Measurements from ENCODE around the gene GMPPB.
A peak's percentile ranks its signal among the peaks of the same experiment; 100 is the strongest.
"Not testable (repeated sequence)": the region's sequence is repeated elsewhere in the genome, so short reads cannot be mapped to it uniquely, and the experiment has no call there.

GMPPB gene

DNA sequence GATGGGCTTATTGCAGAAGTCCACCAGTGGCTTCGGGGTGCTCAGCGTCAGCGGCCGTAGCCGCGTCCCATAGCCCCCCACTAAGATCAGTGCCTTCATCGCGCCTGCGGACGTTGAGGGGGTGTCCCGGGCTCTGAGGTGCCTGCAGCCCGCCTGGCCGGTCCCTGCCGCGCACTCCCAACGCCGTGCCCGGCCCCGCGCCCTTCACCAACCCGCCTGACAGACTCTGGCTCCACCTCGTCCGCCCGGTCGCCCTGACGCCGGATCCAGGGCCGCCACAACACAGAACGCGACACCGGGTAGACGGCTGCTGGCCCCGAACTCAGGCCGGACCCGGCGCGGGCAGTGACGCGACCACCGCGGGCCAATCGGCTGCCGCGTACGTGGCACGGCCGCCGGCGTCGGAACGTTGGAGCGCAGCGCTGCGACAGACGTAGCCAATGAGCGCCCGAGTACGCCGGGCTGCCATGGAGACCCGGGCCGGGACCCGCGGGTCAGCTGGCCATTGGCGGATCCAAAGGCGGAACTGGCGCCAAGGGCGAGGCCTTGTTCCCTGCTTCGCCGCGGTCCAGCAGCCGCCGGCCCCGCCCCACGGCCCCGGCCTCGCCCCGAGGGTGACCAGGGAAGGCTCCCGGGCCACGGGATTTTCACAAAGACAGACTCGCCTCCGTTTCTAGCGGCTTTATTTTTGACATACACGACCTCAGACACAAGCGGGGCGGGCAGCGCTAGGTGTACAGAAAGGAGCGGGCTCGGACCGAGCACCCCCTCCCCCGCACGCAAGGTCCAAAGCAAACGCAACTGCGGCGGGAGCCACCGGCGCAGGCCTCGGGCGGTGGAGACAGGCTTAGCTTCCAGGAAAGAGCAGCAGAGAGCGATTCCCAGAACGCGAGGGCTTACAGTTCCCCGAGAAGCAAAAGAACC lies at the start of gene GMPPB:
Gene GMPPB, minus strand, starts transcription at position 324 of the 924 bp plus-strand sequence. Its CDS starts 225 bp downstream, at position 99.
- peak; percentile 65 to 87 for DNase-seq (ENCODE audit: extremely low read depth in 1 of 2, low read depth in 1 of 2)

- DNase-seq (ENCODE audit: extremely low read depth in 1 of 2, low read depth in 1 of 2), result no peak
These were observed 49.0 kb upstream of the GMPPB start for GRCh38 chr3:49772703-49773102.

DNA sequence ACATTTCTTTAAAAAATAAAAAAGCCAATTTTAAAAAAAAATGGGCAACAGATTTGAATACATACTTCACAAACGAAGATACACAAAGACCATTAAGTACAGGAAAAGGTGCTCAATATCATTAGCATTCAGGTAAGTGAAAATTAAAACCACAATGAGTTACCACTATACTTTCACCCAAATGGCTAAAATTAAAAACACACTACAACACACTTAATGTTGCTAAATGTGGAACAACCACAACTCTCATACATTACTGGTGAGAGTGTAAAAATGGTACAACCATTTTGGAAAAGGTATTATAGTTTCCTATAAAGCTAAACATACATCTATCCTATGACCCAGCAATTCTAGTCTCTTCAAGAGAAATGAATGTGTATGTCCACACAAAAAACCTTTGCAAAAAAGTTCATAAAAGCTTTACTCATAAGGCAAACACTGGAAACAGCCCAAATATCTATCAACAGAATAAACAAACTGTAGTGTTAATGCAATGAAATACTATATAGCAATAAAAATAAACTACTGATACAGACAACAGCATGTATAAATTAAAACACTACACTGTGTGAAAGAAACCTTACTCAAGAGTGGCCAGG lies 47.7 kb upstream of the GMPPB start:
- no peak for DNase-seq (ENCODE audit: extremely low read depth in 1 of 2, low read depth in 1 of 2)

- DNase-seq (ENCODE audit: extremely low read depth in 1 of 2, low read depth in 1 of 2), result no peak
These were observed 46.2 kb upstream of the GMPPB start for GRCh38 chr3:49769926-49770325.

- DNase-seq (ENCODE audit: extremely low read depth in 1 of 2, low read depth in 1 of 2), result no peak
These were observed 45.6 kb upstream of the GMPPB start for GRCh38 chr3:49769286-49769915.

DNA sequence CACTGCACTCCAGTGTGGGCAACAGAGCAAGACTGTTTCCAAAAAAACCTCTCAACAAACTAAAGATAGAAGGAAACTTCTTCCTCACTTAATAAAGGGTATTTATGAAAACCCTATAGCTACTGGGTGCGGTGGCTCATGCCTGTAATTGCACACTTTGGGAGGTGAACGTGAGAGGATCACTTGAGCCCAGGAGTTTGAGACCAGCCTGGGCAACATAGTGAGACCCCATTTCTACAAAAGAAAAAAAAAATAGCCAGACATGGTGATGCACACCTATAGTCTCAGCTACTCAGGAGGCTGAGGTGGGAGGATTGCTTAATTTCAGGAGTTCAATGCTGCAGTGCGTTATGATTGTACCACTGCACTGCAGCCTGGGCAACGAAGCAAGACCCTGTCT lies 40.2 kb upstream of the GMPPB start:
- no peak for DNase-seq (ENCODE audit: extremely low read depth in 1 of 2, low read depth in 1 of 2)

GRCh38 chr3:49761661-49762060 lies 37.9 kb upstream of the GMPPB start:
- DNase-seq (ENCODE audit: extremely low read depth in 1 of 2, low read depth in 1 of 2), result no peak

DNA sequence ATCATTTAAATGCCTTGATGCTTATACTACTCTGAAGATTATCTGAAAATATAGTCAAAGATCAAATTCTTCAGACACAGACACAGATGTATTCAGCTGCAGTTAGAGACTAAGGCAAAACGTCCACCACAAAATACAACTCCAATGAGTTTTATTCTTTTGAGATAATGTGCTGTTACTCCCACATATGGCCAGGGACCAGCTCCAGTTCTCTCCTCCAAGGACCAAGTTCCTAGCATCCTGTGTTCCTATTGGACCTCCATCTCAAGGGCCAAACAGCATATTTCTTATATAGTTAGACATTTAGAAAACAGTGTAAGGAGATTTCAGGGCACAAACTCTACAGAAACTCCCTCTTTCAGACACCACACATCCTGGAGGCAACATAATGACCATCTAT lies 35.5 kb upstream of the GMPPB start:
- no peak for DNase-seq (ENCODE audit: extremely low read depth in 1 of 2, low read depth in 1 of 2)

DNA sequence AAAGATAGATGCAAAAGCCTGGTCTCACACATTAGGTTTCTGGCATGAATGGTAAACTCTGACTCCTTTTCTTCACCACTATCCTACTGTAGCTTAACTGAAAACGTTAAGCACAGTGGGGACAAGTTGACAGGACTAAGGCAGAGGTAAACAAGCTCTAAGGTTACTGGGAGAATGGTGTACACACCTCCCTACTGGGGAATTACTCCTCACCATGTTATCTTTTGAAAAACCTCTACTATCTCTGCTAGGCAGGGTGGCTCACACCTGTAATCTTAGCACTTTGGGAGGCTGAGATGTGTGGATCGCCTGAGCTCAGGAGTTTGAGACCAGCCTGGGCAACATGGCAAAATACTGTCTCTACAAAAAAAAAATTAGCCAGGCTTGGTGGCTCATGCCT lies 33.4 kb upstream of the GMPPB start:
- DNase-seq (ENCODE audit: extremely low read depth in 1 of 2, low read depth in 1 of 2), result no peak

- no peak for DNase-seq (ENCODE audit: extremely low read depth in 1 of 2, low read depth in 1 of 2)
These were observed 32.3 kb upstream of the GMPPB start for GRCh38 chr3:49756036-49756435.

- no peak for DNase-seq (ENCODE audit: extremely low read depth in 1 of 2, low read depth in 1 of 2)
These were observed 30.8 kb upstream of the GMPPB start for GRCh38 chr3:49754536-49754935.

DNA sequence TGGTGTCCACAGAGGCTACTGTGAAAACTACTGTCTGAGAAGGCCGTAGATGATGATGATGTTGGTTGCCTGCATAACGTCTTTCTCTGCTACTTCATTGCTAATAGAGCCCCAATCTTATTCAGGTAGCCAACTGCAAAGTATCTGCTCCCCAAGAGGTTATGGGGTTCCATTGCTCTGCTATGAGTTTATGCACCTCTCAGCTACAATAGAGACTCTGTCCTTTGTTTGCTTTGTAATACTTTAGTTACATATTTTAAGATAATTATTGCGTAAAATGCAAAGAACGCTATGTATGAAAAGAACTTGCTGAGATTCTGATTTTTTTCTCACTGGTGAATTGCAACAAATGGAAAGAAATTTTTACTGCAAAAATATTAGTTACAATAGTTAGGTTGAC lies 27.8 kb upstream of the GMPPB start:
- DNase-seq (ENCODE audit: extremely low read depth in 1 of 2, low read depth in 1 of 2), result no peak

DNA sequence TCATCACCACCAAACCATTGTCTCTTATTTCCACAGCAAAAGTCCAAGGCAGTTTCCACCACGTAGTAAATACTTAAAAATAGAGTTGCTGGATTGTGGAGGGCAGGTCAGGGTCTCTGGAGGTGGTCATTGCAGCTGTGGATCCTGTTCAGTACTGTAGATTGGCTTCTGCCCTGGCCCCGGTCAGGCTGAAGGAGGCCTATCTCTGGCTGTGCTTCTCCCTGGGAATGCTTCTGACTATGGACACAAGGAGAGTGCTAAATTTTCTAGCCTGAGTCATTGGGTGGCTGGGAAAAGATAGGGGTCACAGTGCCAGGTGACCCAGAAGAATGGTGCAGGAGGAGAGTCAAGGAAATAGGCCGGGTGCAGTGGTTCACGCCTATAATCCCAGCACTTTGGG lies 26.3 kb upstream of the GMPPB start:
- no peak for DNase-seq (ENCODE audit: extremely low read depth in 1 of 2, low read depth in 1 of 2)

GRCh38 chr3:49748874-49749273 lies 25.1 kb upstream of the GMPPB start:
- DNase-seq (ENCODE audit: extremely low read depth in 1 of 2, low read depth in 1 of 2), result not testable (repeated sequence)

GRCh38 chr3:49747792-49748480 lies 24.2 kb upstream of the GMPPB start:
- no peak for DNase-seq (ENCODE audit: extremely low read depth in 1 of 2, low read depth in 1 of 2)

GRCh38 chr3:49745986-49746385 lies 22.2 kb upstream of the GMPPB start:
- DNase-seq (ENCODE audit: extremely low read depth in 1 of 2, low read depth in 1 of 2), result no peak

DNA sequence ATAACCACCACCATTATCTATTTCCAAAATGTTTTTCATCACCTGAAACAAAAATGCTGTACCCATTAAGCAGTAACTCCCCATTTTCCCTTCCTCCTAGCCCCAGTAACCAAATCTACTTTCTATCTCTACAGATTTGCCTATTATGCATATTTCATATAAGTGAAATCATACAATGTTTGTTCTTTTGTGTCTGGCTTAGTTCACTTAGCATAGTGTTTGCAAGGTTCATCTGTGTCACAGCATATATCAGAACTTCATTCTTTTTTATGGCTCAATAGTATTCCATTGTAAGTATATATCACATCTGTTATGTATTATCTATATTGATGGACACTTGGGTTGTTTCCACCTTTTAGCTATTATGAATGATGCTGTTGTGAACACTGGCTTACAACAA lies 16.7 kb upstream of the GMPPB start:
- no peak for DNase-seq (ENCODE audit: extremely low read depth in 1 of 2, low read depth in 1 of 2)

DNA sequence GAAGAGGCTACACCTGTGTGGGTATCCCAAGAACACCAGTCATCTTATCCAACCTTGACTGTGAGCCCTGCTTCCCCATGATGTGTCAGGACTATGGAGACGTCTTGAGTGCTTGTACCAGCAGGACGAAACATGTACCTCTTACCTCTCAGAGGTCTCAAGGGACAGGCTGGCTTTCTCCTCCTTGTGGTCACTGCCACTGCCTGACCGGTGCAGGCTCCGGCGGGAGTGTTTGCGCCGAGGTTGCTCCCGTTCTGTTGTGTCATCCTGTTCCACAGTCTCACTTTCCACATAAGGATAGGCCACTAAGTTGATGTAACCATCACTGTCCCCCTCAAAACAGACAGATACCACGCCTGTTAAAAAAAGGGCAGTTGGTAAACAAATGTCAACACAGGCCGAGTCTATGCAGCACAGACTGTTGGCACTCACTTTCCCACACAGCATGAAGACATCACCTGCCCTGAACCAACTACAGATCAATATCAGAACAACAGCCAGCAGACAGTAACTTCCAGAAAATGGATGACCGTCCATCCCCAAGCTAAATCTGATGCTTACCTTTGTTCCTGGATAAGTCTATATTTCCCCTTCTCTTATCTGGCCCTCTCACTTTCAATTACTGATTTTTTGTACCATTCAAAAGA lies 14.4 kb upstream of the GMPPB start:
- no peak for DNase-seq (ENCODE audit: extremely low read depth in 1 of 2, low read depth in 1 of 2)

- DNase-seq (ENCODE audit: extremely low read depth in 1 of 2, low read depth in 1 of 2), result no peak
These were observed 11.0 kb upstream of the GMPPB start for GRCh38 chr3:49734752-49735151.

DNA sequence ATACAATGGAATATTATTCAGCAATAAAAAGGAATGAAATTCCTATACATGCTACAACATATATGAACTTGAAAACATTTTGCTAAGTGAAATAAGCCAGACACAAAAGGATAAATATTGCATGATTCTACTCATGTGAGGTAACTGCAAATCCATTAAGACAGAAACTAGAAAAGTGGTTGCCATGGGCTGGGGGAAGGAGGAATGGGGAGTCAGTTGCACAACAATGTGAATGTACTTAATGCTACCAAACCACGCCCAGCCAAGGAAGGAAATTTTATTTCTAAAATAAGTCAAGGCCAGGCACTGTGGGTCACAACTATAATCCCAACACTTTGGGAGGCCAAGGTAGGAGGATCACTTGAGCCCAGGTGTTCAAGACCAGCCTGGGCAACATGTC lies 9.8 kb upstream of the GMPPB start:
- DNase-seq (ENCODE audit: extremely low read depth in 1 of 2, low read depth in 1 of 2), result no peak

DNA sequence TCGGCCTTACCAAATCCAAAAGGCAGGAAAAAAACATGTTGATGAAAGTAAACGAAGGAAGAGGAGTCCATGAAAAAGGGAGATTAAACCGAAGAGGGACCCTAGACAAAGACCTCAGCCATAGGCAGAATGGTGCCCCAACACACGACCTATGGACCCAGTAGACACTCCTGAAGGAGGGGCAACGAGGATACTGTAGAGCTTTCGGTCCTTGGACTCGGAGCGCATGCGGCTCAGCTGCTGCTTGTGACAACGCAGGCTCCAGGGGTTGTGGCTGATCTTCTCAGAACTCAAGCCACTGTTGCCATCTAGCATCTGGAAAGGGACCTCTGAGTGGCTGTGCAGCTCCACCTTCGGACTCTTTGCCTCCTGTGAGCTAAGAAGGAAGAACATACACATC lies 8.8 kb upstream of the GMPPB start:
- no peak for DNase-seq (ENCODE audit: extremely low read depth in 1 of 2, low read depth in 1 of 2)

Measured in activated CD8-positive, alpha-beta memory T cell treated with anti-CD3 and anti-CD28 coated beads for 1 hour (primary cell).